ENCODE data around the gene HK2. TPM values are rescaled to one million over a fixed set of nuclear protein-coding genes. Genes with fewer than 3 reads are reported as not detected.

HK2 gene
- total RNA-seq, 1 donor from 2014 or later = 20.7 TPM

DNA sequence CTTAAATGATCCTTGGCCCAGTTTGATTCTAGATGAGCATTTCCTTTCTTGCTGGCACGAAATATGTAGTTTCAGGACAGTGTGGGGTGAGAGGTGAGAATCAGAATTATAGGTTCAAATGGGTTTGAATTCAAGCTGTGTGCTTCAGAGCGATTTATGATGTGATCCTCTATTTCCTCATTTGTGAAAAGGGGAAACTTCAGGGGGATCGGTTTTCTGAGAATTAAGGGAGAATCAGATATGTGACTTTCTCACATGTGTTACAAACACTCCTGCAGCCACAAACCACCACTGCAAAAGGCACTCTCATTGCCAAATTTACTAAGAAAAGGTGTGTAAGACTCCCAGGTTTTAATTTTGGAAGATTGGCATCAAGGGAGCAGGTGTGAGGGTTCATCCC lies 24.4 kb downstream of the HK2 start:
- Histone ChIP-seq H3K4me3 (ENCODE audit: low read depth, low read length) (no peak overlapping the region), H3K36me3 (ENCODE audit: control insufficient read depth, insufficient read depth, low read length) (no peaks in the 10 kb centered on the region), H3K27me3 (ENCODE audit: control insufficient read depth, insufficient read depth, low read length) (no peaks in the 10 kb centered on the region)
- DNase-seq (ENCODE audit: low read depth) = no peak
- TF ChIP-seq, protein P1, sequence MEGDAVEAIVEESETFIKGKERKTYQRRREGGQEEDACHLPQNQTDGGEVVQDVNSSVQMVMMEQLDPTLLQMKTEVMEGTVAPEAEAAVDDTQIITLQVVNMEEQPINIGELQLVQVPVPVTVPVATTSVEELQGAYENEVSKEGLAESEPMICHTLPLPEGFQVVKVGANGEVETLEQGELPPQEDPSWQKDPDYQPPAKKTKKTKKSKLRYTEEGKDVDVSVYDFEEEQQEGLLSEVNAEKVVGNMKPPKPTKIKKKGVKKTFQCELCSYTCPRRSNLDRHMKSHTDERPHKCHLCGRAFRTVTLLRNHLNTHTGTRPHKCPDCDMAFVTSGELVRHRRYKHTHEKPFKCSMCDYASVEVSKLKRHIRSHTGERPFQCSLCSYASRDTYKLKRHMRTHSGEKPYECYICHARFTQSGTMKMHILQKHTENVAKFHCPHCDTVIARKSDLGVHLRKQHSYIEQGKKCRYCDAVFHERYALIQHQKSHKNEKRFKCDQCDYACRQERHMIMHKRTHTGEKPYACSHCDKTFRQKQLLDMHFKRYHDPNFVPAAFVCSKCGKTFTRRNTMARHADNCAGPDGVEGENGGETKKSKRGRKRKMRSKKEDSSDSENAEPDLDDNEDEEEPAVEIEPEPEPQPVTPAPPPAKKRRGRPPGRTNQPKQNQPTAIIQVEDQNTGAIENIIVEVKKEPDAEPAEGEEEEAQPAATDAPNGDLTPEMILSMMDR (IDR thresholded peaks at IDR 0.05; ENCODE audit: insufficient read depth, low read length, poor library complexity, severe bottlenecking) = no peak

DNA sequence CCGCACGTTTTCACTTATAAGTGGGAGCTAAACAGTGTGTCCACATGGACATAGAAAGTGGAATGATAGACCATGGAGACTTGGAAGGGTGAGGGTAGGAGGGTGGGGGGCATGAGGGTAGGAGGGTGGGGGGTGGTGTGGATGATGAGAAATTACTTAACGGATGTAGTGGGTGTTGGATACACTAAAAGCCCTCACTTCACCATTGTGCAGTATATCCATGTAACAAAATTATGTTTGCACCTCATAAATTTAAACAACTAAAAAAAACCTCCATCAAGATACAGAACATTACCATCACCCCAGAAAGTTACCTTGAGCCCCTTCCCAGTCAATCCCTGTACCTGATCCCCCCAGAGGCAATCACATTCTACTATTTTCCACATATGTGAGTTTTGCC lies 26.2 kb downstream of the HK2 start:
- Histone ChIP-seq H3K4me3 (ENCODE audit: low read depth, low read length) (no peak overlapping the region), H3K36me3 (ENCODE audit: control insufficient read depth, insufficient read depth, low read length) (no peaks in the 10 kb centered on the region), H3K27me3 (ENCODE audit: control insufficient read depth, insufficient read depth, low read length) (no peaks in the 10 kb centered on the region)
- no peak for DNase-seq (ENCODE audit: low read depth)
- TF ChIP-seq, protein P1 (IDR thresholded peaks at IDR 0.05; ENCODE audit: insufficient read depth, low read length, poor library complexity, severe bottlenecking) = no peak

DNA sequence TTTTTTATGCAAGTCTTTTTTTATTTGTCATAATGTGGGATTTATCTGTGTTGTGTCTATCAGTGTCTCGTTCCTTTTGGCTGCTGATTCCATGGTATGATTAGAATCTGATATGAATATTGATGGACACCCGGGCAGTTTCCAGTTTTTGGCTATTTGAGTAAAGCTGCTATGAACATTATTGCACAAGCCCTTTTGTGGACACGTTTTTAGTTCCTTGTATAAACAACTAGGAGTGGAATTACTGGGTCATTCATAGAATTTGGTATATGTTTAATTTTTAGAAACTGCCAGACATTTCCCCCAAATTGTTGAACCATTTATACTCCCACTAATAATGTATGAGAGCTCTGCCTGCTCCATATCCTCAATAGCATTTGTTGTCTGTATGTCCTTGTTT lies 26.6 kb downstream of the HK2 start:
- no peak for DNase-seq (ENCODE audit: low read depth)
- no peaks in the 10 kb centered on the region for H3K36me3 ChIP-seq (ENCODE audit: control insufficient read depth, insufficient read depth, low read length)
- TF ChIP-seq, protein P1 (IDR thresholded peaks at IDR 0.05; ENCODE audit: insufficient read depth, low read length, poor library complexity, severe bottlenecking) = no peak
- H3K4me3 ChIP-seq (ENCODE audit: low read depth, low read length) = no peak overlapping the region
- H3K27me3 ChIP-seq (ENCODE audit: control insufficient read depth, insufficient read depth, low read length) = no peaks in the 10 kb centered on the region

DNA sequence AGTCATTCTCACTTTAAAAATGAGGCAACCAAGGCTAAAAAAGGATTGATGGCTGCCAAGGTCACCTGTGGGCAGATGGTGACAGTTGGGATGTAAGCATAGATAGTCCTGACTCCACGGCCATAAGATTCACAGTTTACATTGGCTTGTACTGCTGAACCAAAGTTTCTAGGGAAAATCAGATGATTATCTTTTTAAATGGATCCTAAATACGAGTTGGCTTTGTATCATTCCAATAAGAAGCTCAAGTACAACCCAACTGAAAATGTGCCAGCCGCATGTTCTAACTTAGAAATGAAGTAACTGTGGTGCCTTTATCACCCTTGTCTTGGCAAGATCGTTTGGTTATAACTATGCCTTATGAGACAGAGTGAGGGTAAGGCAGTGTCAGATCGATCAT lies 27.6 kb downstream of the HK2 start:
- TF ChIP-seq, protein P1 (IDR thresholded peaks at IDR 0.05; ENCODE audit: insufficient read depth, low read length, poor library complexity, severe bottlenecking) = no peak
- H3K4me3 ChIP-seq (ENCODE audit: low read depth, low read length) = no peak overlapping the region
- no peaks in the 10 kb centered on the region for H3K27me3 ChIP-seq (ENCODE audit: control insufficient read depth, insufficient read depth, low read length)
- no peak for DNase-seq (ENCODE audit: low read depth)
- H3K36me3 ChIP-seq (ENCODE audit: control insufficient read depth, insufficient read depth, low read length) = no peaks in the 10 kb centered on the region

DNA sequence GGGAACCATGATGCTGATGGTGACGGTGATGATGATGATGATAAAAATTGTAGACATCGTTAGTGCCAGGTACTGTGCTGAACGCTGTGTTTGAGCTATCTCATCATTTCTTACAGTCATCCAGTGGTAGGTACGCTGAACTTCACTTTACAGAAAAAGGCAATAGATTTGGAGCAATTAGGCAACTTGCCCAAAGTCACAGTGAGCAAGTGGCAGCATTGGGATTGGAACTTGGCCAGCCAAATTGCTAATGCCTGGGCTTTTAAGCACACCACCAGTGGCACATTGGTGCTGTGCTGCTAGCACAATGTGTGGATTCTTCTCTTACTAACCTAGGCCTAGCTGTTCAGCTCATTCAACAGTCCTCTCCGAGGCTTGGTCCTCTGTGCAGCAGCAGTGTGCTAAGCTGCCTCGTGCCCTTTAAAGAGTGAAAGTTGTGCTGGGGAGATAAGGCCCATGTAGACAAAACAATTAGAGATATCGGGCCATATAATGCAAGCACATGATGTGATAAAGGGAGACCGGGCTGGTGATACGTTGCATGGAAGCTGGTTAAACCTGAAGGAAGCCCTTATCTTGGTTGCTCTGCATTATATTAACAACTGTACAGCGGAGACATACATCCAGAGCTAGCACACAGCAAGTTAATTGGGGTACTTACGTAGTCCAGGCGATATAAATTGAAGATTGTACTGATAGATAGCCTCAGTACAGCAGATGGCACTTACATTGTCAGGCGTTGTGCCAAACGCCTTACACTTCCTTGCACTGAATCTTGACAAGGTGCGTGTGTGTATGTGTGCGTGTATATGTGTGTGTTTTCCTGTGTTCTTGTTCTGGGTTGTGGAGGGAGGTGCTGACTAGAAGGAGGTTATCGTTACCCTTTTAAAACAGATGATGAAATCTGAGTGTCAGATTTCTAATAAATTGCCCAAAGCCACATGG lies 28.4 kb downstream of the HK2 start:
- TF ChIP-seq, protein P1 (IDR thresholded peaks at IDR 0.05; ENCODE audit: insufficient read depth, low read length, poor library complexity, severe bottlenecking) = no peak
- Histone ChIP-seq H3K4me3 (ENCODE audit: low read depth, low read length) (no peak overlapping the region), H3K27me3 (ENCODE audit: control insufficient read depth, insufficient read depth, low read length) (no peaks in the 10 kb centered on the region), H3K36me3 (ENCODE audit: control insufficient read depth, insufficient read depth, low read length) (no peaks in the 10 kb centered on the region)
- DNase-seq (ENCODE audit: low read depth) = no peak

Measured in kidney epithelial cell (primary cell).